NCI-H510A treated with DMSO at 0.1 percent for 48 hours (cell line): ENCODE measurements around the gene TMEM14A.
"Not testable (repeated sequence)": the region's sequence is repeated elsewhere in the genome, so short reads cannot be mapped to it uniquely, and the experiment has no call there.

Experiments
- DNase-seq: peaks from one replicate; lab custom pipeline; 2025; lab: John Stamatoyannopoulos, UW

Gene TMEM14A

DNA sequence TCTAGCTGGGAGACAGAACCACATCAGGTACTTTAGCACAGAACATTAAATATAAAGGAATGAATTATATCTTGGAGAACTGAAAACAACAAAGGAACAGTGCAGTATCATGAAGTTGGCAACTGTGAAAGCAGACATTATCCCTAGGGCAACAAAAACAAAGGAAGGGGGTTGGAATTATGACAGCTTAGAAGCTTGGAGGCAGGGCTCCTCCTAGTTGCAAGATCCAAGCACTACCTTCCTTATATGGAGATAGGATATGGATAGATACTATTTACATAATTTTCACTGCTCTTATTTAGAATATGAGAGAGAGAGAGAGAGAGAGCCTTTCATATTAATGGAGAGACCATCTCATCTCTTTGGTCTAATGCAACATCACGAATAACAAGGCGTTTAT, 27.0 kb downstream of the TMEM14A start:
- peak; percentile 39 for DNase-seq

DNA sequence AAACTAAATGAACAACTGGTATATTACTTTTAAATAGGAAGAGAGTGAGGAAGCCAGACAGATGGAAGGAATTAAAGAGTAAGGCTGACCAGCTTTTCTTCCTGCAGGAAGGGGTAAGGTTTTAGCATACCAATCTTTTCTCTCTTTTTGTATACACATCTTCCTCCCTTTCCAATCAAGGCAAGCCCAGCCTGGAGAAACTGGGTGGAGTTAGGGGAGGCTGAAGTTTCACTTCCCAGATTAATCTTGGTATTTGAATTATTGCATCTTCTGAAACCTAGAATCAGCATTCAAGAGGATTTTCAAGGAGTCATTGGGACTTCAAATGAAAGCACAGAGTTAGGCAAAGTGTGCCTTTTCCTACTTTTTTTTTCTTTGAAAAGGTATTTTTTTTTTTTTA, 33.1 kb downstream of the TMEM14A start:
- DNase-seq: no peak

DNA sequence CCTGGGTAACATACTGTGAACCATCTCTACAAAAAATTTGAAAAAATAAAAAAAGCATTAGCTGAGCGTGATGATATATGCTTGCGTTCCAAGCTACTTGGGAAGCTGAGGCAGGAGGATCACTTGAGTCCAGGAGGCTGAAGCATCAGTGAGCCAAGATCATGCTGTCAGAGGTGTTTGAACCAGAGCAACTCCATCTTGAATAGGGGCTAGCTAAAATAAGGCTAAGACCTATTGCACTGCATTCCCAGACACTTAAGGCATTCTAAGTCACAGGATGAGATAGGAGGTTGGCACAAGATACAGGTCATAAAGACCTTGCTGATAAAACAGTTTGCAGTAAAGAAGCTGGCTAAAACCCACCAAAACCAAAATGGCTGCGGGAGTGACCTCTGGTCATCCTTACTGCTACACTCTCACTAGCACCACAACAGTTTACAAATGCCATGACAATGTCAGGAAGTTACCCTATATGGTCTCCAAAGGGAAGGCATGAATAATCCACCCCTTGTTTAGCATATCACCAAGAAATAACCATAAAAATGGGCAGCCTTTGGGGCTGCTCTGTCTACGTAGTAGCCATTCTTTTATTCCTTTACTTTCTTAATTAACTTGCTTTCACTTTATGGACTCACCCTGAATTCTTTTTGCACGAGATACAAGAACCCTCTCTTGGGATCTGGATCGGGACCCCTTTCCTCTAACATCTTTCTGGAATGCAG, 34.0 kb downstream of the TMEM14A start:
- DNase-seq: not testable (repeated sequence)

DNA sequence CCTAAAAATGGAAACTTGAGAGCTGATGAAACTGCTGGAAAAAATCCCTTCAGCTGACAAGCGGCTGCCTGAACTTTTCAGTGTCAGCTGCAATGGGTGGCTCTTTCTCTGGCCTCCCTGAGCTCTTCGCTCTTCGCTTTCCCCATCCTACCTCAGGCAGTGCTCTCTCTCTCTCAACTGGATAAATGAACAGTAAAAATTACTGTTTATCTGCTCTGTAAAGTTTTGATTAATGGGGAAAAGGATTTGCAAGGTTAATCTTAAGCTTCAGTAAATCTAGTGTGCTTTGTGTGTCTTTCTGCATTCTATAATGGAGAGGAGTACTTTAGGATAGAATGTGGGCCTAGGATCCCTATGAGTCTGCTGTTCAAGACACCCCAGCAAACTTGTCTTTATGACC, 35.1 kb downstream of the TMEM14A start:
- no peak for DNase-seq

DNA sequence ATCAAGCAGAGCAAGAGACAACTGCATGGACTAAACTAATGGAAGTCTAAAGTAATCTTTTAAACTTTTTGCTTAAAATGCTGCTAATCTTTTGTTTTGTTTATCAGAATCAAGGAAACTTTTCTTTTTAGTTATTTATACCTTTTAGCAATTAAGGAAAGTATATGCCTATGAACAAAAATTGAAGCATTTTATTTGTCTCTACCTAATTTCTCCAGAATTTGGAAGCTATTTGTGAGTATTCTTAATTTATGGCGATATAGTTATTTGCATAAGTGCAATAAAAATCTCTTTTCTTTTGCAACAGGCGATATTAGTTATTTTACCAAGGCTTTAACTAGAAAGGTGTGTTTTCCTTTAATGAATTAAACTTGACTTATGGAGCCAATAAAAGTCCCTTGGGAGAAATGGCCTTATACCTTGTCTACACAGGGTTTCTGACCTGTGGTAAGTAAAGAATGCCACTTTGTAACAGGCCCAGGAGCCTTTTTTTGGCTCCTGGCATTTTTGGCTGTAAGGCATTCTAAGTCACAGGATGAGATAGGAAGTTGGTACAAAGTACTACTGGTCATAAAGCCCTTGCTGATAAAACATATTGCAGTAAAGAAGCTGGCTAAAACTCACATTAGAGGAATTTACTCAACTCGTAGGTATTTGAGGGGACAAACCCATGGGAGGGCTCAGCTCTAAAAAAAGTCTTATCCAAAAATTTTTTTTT, 37.2 kb downstream of the TMEM14A start:
- no peak for DNase-seq

DNA sequence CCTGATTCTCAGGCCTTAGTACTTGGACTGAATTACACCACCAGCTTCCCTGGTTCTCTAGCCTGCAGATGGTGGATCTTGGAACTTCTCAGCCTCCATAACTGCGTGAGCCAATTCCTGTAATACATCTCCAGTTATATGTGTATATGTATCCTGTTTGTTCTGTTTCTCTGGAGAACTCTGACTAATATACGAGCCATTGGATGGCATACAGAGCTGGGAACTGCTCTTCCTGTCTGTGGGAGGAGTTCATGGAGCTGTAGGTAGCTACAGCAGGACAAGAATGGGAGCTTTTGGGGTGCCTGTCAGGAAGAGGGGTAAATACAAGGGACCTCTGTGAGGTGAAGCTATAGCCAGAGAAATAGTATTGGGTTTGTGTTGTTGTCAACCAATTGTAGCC, 41.2 kb downstream of the TMEM14A start:
- DNase-seq: no peak

DNA sequence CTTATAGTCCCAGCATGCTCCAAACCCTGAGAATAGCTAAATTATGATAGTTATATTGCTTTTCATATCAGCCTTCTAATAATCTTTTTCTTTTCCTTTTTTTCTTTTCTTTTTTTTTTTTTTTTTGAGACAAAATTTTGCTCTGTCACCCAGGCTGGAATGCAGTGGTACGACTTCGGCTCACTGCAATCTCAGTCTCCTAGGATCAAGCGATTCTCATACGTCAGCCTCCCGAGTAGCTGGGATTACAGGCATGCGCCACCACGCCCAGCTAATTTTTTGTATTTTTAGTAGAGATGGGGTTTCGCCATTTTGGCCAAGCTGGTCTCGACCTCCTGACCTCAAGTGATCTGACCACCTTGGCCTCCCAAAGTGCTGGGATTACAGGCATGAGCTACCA, 43.8 kb downstream of the TMEM14A start:
- DNase-seq: not testable (repeated sequence)

DNA sequence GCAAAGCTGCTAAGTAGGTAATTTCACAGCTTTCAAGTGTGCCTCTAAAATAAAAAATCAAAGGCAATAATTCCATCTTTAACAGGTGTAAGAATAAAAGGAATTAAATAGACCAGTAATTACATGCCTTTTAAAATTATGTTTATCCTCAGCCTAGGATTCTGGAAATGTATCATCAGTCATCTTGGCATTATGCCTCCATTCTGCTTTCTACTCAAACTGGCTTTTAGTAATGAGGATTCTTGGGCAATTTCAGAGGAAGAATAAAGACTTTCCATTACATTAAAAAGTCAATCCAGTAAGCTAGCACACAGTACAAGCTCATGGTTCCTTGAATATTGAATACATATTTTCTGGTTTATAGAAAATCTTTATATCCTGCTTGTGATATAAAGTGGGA, 47.6 kb downstream of the TMEM14A start:
- no peak for DNase-seq

DNA sequence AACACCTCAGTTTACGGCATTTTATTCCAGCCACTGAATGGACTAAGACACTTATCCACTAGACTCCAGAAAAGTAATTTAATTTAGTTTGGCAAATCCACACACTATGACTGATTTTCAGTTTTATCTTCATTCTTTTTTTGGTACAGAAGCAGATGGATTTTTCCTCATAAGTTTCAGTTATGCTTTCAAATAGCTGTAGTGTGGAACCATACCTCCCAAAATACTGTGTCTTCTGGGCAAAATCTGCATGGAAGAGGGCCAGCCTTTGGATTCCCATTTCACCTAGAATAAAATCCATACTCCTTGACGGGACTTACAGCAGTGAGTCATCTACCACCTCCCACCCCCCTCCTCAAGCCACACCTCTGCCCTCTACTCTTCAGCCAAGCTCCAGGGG, 49.4 kb downstream of the TMEM14A start:
- no peak for DNase-seq

DNA sequence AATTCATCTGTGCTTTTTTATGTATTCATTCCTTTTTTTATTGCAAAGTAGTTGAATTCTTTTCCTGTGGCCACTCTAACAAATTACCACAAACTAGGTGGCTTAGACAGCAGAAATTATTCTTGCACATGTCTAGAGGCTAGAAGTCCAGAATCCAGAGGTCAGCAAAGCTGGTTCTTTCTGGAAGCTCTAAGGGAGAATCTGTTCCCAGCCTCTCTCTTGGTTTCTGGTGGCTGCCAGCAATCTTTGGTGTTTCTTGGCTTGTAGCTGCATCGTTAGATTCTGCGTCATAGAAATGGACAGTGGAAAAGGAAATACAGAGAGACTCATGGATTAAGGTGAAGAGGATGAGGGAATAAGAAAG, 53.1 kb downstream of the TMEM14A start:
- DNase-seq: no peak

DNA sequence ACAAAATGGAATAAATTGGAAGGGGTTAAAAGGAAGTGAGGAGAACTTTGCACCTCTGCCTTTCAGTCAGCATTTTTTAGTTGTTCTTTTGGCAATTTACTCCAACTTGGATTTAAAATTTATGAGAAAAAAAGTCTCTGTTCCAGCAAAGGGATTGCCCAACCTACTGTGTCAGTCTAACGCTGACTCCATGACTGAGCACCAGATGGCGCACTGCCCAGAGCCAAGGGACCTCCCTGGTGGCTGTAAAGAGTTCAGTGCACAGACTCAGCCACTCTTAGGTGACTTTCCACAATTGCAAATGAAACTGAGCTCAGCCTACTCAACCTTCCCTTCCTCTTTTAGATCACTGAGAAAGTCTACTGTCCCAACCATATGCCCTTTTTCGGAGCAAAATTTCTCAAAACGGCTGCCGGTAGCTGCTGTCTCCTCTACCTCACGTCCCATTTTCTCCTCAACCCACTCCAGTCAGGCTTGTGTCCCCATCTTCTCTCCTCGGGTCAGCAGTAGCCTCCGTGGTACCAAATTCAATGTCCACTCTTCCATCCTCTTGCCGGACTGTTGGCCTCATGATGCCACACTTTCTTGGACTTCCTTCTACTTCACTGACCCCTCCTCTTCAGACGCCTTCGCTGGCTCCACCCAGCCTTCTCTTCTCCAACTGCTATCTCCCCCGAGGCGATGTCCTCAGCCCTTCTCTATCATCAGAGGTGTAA, 53.7 kb downstream of the TMEM14A start:
- peak; percentile 97 for DNase-seq

DNA sequence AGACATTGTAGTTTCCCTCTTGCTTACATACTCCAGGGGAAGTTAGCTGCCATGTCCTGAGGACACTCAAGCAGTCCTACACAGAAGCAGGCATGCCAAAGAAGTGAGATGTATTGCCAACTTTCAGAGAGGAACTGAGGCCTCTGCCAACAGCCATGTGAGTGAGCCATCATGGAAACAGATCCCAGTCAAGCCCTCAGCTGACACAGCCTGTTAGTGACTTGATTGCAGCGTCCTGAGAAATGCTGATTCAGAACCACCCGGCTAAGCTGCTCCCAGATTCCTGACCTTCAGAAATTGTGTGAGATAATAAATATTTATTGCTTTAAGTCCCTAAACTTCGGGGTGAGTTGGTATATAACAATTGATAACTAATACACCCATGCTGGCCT, 54.2 kb downstream of the TMEM14A start:
- DNase-seq: peak; percentile 94

DNA sequence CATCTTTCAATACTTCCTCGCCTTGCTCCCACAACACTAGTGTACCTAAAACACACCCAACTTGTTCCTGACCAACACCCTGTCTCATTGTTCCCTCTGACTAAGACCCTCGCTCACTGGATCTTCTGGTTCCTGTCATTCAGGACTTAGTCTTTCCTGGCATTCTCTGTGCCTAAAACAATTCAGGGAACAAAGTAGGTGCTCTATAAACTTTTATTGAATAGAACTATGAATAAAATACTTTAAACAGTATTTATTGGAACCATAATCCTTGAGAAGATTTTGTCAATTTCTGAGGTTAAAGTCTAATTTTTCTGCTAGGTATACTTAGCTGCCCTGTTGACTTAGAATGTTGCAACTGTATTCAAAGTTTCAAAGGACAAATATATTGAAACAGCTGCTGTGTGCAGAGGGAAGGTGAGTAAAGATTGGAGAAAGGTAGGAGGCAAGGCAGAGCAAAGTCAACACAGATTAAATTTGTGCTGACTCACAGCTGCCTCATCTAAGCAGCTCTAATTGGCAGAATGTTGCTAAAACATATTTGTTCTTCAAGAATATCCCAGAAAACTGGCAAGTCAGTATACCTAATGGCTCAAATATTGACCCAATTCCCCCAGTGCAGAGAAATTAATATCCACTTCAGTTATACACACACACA, 54.8 kb downstream of the TMEM14A start:
- DNase-seq: peak; percentile 98

DNA sequence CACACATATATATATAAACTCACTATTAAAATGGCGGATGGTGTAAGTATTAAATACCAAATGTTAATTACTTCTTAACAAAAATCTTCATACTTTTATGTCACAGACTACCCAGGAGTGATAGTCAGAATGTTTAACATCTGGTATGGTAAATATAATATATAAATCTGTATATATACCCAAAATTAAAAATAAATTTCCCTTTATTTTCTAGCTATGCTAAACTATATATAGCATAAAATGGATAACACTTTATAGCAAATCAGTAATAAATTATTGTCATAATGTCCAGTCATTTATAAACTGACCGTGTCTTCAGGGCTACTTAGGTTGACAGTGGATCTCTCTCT, 55.3 kb downstream of the TMEM14A start:
- no peak for DNase-seq

DNA sequence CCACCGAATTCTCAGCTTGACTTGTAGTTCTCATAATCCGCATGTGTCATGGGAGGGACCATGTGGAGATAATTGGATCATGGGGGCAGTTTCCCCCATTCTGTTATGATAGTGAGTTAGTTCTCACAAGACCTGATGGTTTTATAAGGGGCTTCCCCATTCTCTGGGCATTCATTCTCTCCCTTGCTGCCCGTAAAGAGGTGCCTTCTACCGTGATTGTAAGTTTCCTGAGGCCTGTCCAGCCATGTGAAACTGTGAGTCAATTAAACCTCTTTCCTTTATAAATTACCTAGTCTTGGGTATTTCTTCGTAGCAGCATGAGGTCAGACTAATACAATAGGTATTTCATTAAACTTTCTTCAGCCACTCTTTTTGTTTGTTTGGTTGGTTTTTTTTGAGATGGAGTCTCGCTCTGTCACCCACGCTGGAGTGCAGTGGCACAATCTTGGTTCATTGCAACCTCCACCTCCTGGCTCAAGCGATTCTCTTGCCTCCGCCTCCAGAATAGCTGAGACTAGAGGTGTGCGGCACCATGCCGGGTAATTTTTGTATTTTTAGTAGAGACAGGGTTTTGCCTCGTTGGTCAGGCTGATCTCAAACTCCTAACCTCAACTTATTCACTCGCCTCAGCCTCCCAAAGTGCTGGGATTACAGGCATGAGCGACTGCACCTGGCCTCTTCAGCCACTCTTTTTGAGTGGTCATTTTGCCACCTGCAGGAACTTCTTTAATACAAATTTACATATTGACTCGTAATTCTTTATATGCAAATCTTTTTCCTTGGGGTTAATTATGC, 56.0 kb downstream of the TMEM14A start:
- peak; percentile 94 for DNase-seq

DNA sequence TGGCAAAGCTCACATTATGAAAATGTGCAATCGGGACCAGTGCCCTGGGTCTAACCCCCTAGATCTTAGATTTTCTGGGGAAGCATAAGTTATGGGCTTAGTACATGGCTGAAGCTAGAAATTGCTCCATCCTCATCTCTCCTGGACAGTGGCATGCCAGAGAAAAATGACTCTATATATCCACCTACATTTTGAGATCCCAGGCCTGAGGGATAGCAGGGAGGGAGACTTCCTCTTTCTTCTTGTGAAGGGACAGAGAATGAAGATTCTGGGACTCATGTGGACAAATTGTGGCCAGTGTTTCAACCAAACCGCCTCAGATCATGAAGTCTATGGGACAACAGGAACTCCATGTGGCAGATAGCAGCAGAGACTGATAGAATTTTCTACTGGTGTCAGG, 57.0 kb downstream of the TMEM14A start:
- DNase-seq: no peak

DNA sequence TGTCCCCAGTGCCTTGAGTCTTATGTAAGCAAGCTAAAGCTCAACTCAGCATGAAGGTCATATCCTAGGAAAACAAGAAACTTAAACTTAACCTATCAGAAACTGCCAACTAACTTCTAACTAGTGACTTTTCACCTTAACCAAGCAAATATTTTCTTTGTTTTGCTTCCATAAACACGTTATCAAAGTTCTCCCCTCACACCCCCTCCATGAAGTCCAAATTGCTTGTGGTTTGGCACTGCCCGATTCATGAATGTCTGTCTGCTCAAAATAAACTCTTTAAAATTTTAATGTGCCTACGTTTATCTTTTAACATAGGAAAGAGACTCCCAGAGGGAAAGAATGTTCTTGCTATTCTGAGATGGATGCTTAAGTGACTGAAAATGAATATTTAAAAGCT, 57.5 kb downstream of the TMEM14A start:
- DNase-seq: no peak

DNA sequence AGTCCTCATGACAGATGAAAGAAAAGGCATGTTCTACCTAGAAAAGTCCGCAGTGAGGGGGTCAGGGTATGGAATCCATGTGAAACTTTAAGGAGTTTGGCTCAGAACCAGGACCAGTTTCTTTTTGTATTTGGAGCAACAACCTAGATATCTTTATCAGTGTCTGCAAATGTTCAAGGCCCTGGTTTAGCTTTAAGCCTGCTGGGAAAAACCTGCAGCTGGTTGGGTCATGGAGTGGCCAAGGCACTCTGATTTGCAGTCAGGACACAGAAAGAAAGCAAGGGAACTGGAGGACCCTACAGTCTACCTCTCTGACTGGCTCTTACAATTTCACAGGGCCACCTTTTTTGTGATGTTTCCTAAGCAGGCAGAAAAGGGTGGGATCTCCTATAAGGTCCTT, 58.7 kb downstream of the TMEM14A start:
- no peak for DNase-seq

DNA sequence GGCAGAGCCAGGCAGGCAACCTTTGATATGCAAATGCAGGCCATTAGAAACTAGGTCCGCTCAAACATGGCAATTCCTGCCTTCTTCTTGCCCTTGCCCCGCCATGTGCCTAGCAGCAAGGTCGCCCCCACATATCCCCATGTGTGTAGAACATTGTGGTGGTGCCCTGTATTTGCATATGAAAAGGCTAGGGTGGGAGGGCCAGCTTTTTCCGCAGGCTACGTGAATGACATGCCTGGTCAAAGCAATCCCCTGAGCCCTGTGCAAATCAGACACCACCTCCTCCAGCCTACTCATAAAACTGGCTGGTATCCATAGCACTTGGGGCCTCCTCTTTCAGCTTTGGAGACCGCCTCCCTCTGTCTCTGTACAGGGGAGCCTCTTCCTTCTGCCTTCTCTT, 60.8 kb downstream of the TMEM14A start:
- peak; percentile 59 for DNase-seq

DNA sequence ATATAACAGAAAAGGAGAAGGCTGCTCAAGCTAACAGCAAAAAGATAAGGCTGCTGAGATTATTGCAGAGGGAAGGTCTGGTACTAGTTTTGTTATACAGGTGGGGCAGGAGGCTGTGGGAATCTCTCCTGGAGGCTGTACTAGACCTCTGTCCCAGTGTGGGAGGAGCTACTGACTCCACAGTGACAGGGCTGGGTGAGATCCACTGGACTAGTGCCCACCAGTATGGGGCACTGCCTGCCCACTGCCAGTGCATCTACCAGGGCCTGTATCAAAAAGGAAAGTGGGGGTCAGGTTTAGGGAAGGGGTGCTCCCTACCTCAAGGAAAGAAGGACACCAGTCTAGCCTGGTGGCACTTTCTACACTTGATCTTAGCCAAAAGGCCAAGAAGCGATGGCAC, 62.3 kb downstream of the TMEM14A start:
- DNase-seq: no peak

DNA sequence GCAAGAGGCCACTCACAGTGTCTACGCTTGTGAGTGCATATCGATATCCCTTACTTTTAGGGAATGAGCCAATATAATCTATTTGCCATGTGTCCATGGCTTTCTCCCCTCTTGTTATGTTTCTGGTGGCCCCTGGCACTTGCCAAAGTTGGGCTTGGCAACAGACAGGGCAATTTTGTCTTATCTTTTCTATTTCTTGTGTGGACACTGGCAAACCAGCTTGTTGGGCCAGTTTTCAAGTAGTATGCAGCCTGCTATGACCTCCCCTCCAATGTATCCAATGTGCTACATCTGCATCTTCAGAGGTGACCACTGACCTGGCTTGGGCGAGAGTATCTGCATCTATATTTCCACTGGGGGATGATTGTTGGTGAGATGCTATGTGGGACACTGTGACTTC, 63.2 kb downstream of the TMEM14A start:
- no peak for DNase-seq

DNA sequence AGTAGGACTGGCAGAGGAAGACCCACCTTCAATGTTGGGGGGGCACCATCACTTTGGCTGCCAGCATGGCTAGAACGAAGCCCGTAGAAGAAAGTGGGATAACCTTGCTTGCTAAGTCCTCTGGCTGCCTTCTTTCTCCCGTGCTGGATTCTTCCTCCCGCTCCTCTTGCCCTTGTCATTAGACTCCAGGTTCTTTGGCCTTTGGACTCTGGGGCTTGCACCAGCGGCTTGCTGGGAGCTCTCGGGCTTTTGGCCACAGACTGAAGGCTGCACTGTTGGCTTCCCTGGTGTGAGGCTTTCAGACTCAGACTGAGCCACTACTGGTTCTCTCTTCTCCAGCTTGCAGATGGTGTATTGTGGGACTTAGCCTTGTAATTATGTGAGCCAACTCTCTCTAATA, 64.2 kb downstream of the TMEM14A start:
- no peak for DNase-seq
